GM23248 (cell line): ENCODE results near the gene UCK2.

Experiments used
- EZH2 ChIP-seq: fragments of 200-600 bp; sonication (generic); IDR thresholded peaks from 2 replicates; pipeline ENCODE4 v1.6.1; 2018; ENCODE audit warnings: antibody characterized with exemption, mild to moderate bottlenecking; ENCODE audit not compliant: insufficient read depth, poor library complexity, severe bottlenecking
- EZH2phosphoT487 ChIP-seq: fragments of 200-600 bp; sonication (generic); IDR thresholded peaks from 2 replicates; pipeline ENCODE4 v1.6.1; 2018; ENCODE audit warnings: antibody characterized with exemption, moderate library complexity, mild to moderate bottlenecking, low read depth; ENCODE audit not compliant: insufficient read depth

- TF ChIP-seq EZH2 (no peak), EZH2phosphoT487 (no peak)
Observed at GRCh38 chr1:165858967-165859845, 31.8 kb downstream of the UCK2 start.
